ENCODE results near the gene LRPPRC. TPM values are rescaled to one million over a fixed set of nuclear protein-coding genes. Genes with fewer than 3 reads are reported as not detected.

The LRPPRC gene
- total RNA-seq, 1 donor from 2014 or later = 70.3 TPM

- FAIRE-seq (no peak), DNase-seq (ENCODE audit: low read depth) (no peak)
- TF ChIP-seq CTCF (IDR thresholded peaks at IDR 0.05; ENCODE audit: insufficient read depth, low read length, severe bottlenecking) = no peak
- no peak overlapping the region for H3K4me3 ChIP-seq (ENCODE audit: low read depth, low read length)
- peaks cover 8% of the 10 kb centered on the region for H3K36me3 ChIP-seq (ENCODE audit: control insufficient read depth, insufficient read depth, low read length)
- H3K27me3 ChIP-seq (ENCODE audit: control insufficient read depth, insufficient read depth, low read length) = no peaks in the 10 kb centered on the region
Measured at GRCh38 chr2:43897492-43897891, 98.3 kb downstream of the LRPPRC start.

- no peaks in the 10 kb centered on the region for H3K27me3 ChIP-seq (ENCODE audit: control insufficient read depth, insufficient read depth, low read length)
- no peak for TF ChIP-seq CTCF (IDR thresholded peaks at IDR 0.05; ENCODE audit: insufficient read depth, low read length, severe bottlenecking)
- FAIRE-seq (no peak), DNase-seq (ENCODE audit: low read depth) (no peak)
- no peak overlapping the region for H3K4me3 ChIP-seq (ENCODE audit: low read depth, low read length)
- H3K36me3 ChIP-seq (ENCODE audit: control insufficient read depth, insufficient read depth, low read length) = peaks cover 11% of the 10 kb centered on the region
Measured at GRCh38 chr2:43896906-43897305, 98.9 kb downstream of the LRPPRC start.

- DNase-seq (ENCODE audit: low read depth) (no peak), FAIRE-seq (no peak)
- TF ChIP-seq CTCF (IDR thresholded peaks at IDR 0.05; ENCODE audit: insufficient read depth, low read length, severe bottlenecking) = no peak
- H3K4me3 ChIP-seq (ENCODE audit: low read depth, low read length) = no peak overlapping the region
- H3K36me3 ChIP-seq (ENCODE audit: control insufficient read depth, insufficient read depth, low read length) = peaks cover 13% of the 10 kb centered on the region
- no peaks in the 10 kb centered on the region for H3K27me3 ChIP-seq (ENCODE audit: control insufficient read depth, insufficient read depth, low read length)
Measured at GRCh38 chr2:43894743-43895142, 101.0 kb downstream of the LRPPRC start.

- H3K27me3 ChIP-seq (ENCODE audit: control insufficient read depth, insufficient read depth, low read length) = no peaks in the 10 kb centered on the region
- DNase-seq (ENCODE audit: low read depth) (peak; percentile 14), FAIRE-seq (no peak)
- peaks cover 15% of the 10 kb centered on the region for H3K36me3 ChIP-seq (ENCODE audit: control insufficient read depth, insufficient read depth, low read length)
- H3K4me3 ChIP-seq (ENCODE audit: low read depth, low read length) = no peak overlapping the region
- TF ChIP-seq CTCF (IDR thresholded peaks at IDR 0.05; ENCODE audit: insufficient read depth, low read length, severe bottlenecking) = no peak
Measured at GRCh38 chr2:43890855-43891254, 104.9 kb downstream of the LRPPRC start.

- DNase-seq (ENCODE audit: low read depth) (no peak), FAIRE-seq (no peak)
- TF ChIP-seq CTCF (IDR thresholded peaks at IDR 0.05; ENCODE audit: insufficient read depth, low read length, severe bottlenecking) = no peak
- H3K4me3 ChIP-seq (ENCODE audit: low read depth, low read length) = no peak overlapping the region
- H3K36me3 ChIP-seq (ENCODE audit: control insufficient read depth, insufficient read depth, low read length) = peaks cover 15% of the 10 kb centered on the region
- no peaks in the 10 kb centered on the region for H3K27me3 ChIP-seq (ENCODE audit: control insufficient read depth, insufficient read depth, low read length)
Measured at GRCh38 chr2:43889416-43889815, 106.4 kb downstream of the LRPPRC start.

- FAIRE-seq (no peak), DNase-seq (ENCODE audit: low read depth) (no peak)
- Histone ChIP-seq H3K27me3 (ENCODE audit: control insufficient read depth, insufficient read depth, low read length) (no peaks in the 10 kb centered on the region), H3K4me3 (ENCODE audit: low read depth, low read length) (no peak overlapping the region), H3K36me3 (ENCODE audit: control insufficient read depth, insufficient read depth, low read length) (peaks cover 11% of the 10 kb centered on the region)
- no peak for TF ChIP-seq CTCF (IDR thresholded peaks at IDR 0.05; ENCODE audit: insufficient read depth, low read length, severe bottlenecking)
Measured at GRCh38 chr2:43887176-43887575, 108.6 kb downstream of the LRPPRC start.

Data from bronchial epithelial cell (primary cell).